IPS-15b (cell line): ENCODE results near the gene C7orf25.

Experiments used
- H3K27me3 ChIP-seq: one replicate; pipeline ENCODE4 v1.6.1; 2013; ENCODE audit warnings: low read length; ENCODE audit not compliant: control insufficient read depth, insufficient read depth
- H3K36me3 ChIP-seq: one replicate; pipeline ENCODE4 v1.6.1; 2013; ENCODE audit warnings: low read length; ENCODE audit not compliant: control insufficient read depth, insufficient read depth
- H3K4me1 ChIP-seq: one replicate; pipeline ENCODE4 v1.6.1; 2013; ENCODE audit warnings: mild to moderate bottlenecking, low read length; ENCODE audit not compliant: control insufficient read depth, insufficient read depth
- H3K4me3 ChIP-seq: one replicate; pipeline ENCODE4 v1.5.1; 2013; ENCODE audit warnings: low read depth, low read length
- H3K9ac ChIP-seq: one replicate; pipeline ENCODE4 v1.6.1; 2013; ENCODE audit warnings: low read depth, mild to moderate bottlenecking, low read length
- H3K9me3 ChIP-seq: one replicate; pipeline ENCODE4 v1.6.1; 2013; ENCODE audit warnings: mild to moderate bottlenecking, low read length; ENCODE audit not compliant: control insufficient read depth, insufficient read depth

Gene C7orf25

DNA sequence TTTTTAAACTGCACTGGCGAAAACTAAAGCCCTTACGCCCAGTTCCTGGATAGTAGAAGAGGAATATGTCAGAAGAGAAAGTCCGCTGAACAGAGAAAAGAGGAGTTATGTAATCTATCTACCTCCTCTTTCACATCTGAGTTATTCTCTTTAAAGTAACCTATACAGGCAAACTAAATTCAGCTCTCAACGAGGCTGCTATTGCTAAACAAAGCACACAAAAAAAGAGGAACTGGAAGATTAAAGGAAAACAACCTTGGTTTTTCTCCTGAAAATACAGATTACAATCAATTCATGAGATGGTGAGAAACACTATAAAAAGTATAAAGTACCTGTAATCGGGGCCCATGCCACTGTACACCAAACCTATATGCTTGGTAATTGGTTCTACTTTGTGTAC is 14.3 kb upstream of the C7orf25 start:
- no peaks in the 10 kb centered on the region for H3K27me3 ChIP-seq
- no peak overlapping the region for H3K4me3 ChIP-seq
- H3K9ac ChIP-seq = no peak overlapping the region
- H3K36me3 ChIP-seq = peaks cover 9% of the 10 kb centered on the region
- H3K9me3 ChIP-seq = no peaks in the 10 kb centered on the region
- peaks cover 10% of the 10 kb centered on the region for H3K4me1 ChIP-seq

DNA sequence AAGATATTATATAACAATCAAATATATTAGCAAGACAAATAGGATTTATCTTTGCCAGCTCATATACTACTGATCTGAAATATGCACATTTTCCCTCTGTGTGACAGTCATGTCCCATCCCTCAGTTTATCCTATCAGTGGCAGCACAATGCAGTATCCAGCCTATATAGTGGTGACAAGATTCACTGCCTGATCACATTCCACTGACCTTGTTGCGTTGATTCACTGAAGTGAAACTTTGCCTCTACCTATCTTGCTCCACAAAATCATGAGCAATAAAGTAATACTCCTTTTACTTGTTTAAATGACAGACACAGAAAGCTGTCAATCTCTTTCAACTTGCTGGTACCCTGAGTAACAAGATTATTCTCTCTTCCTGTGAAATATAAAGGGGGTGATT is 13.8 kb upstream of the C7orf25 start:
- Histone ChIP-seq H3K9me3 (no peaks in the 10 kb centered on the region), H3K9ac (no peak overlapping the region), H3K4me3 (no peak overlapping the region), H3K36me3 (peaks cover 9% of the 10 kb centered on the region), H3K4me1 (peaks cover 10% of the 10 kb centered on the region), H3K27me3 (no peaks in the 10 kb centered on the region)

DNA sequence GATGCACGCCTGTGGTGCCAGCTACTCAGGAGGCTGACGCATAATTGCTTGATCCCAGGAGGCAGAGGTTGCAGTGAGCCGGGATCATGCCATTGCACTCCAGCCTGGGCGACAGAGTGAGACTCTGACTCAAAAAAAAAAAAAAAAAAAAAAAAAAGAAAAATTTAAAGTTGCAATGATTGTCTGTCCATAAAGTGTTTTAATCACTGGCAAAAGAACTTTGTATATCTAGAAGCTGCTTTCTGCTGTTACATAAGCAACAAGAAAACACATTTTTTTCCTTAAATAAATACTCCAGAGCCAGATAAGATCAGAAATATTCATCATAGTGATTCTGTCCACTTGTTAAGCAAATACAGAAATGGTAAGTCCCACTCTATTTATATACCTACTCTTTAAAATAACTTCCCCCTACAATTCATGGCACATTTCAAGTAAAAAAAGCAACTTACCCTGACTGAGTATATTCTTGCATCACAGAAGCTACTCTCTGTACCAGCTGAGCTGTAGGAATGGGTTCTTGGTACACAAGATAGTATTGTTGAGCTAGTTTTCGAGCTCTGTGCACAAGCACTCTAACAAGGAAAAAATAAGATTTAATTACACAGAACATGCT is 12.5 kb upstream of the C7orf25 start:
- H3K9ac ChIP-seq = no peak overlapping the region
- H3K36me3 ChIP-seq = peaks cover 18% of the 10 kb centered on the region

DNA sequence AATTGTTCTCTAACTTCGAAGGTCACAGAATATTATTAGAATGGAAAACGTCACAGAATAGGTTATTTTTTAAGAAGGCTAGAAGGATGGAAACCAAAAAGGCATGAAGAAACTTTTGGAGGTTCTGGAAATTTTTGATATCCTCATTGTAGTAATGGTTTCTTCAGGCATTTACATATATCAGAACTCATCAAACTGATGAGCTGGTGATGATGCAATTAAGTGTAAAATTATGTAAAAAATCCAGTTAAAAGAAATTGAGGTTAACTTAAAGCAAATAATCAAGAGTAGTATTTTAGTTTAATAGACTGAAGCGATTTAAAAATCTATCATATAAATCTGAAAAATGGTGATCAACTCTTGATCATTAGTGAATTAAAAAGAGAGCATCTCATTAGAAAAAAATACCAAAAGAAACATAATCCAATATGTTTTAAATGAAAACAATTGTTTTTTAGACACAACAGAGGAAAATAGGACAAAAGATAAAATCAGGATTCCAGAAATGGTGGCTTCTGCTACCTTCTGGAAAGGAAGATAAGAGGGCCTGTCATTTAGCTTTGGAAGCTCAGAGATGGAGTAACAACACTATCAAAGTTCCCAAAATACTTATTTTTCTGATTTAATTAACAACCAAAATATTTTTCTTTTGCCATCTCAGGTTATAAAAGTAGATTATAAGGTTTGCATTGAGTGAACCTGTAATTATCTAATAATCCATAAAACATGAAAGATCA is 10.3 kb upstream of the C7orf25 start:
- H3K36me3 ChIP-seq = peaks cover 31% of the 10 kb centered on the region
- H3K9ac ChIP-seq = no peak overlapping the region
- H3K4me1 ChIP-seq = no peaks in the 10 kb centered on the region
- H3K27me3 ChIP-seq = no peaks in the 10 kb centered on the region
- no peak overlapping the region for H3K4me3 ChIP-seq
- H3K9me3 ChIP-seq = no peaks in the 10 kb centered on the region

More for the DNA sequence above, 12.5 kb upstream of the C7orf25 start:
- Histone ChIP-seq H3K27me3 (no peaks in the 10 kb centered on the region), H3K9me3 (no peaks in the 10 kb centered on the region), H3K4me1 (peaks cover 10% of the 10 kb centered on the region), H3K4me3 (no peak overlapping the region)

DNA sequence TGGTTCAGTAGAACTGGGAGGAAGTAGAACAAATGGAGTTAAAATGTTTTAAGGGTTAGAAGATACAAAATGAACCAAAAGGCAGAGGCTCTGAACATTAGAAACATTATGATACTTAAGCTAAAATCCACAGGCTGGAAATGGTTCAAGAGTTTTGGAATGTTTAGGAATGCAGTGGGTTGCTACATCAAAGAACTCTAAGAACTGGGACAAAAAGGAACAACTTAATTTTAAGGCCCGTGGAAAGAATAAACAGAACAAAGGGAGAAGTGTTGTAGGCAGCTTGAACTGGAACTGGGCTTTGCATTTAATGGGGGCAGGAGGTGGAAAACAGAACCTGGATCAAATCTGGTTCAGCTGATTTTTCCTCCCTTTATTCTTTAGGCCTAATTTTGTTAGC is 3.5 kb upstream of the C7orf25 start:
- Histone ChIP-seq H3K9me3 (no peaks in the 10 kb centered on the region), H3K9ac (no peak overlapping the region), H3K36me3 (peaks cover 24% of the 10 kb centered on the region), H3K4me3 (no peak overlapping the region), H3K27me3 (no peaks in the 10 kb centered on the region), H3K4me1 (peaks cover 10% of the 10 kb centered on the region)

DNA sequence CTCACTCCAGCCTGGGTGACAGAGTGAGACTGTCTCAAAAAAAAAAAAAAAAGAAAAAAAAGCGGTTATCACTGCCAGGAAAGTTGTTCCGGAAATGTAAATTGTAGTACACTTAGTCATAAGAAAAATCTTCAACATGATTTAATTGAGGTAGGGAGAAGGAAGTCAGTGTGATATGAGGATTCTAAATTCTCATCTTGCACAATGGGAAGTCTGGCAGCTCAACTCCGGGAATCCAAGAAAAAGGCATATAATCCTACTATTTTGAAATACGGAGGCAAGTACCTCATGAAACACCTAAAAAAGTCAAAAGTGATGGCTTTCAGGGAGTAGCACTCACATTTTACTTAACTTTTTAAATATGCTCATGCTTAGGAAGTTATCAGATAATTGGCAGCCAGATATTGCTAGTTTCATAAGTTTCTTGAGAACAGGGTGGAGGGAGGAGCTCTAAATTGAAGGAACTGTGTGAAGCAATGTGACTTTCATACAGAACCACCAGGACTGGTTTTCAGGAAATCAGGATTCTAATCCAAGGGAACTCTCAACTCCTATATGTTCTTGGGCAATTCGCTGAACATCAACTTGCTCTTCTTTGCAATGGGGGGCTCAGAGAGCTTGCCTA is 2.7 kb upstream of the C7orf25 start:
- no peak overlapping the region for H3K9ac ChIP-seq
- no peaks in the 10 kb centered on the region for H3K9me3 ChIP-seq
- no peaks in the 10 kb centered on the region for H3K27me3 ChIP-seq
- H3K4me1 ChIP-seq = peaks cover 16% of the 10 kb centered on the region
- H3K4me3 ChIP-seq = no peak overlapping the region
- H3K36me3 ChIP-seq = peaks cover 17% of the 10 kb centered on the region

DNA sequence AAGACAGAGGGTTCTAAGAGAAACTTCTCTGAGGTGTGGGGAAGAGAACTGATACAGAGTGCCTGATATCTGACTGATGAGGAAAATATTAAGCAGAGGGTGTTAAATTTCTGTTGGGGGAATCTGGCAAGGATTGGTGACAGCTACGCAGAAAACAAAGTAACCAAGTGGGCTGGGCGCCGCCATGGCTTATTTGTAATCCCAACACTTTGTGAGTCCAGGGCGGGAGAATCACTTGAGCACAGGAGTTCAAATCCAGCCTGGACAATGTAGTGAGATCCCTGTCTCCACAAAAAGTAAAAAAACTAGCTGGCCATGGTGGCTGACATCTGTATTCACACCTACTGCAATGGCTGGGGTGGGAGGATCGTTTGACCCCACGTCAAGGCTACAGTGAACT is 2.1 kb upstream of the C7orf25 start:
- H3K9ac ChIP-seq = no peak overlapping the region
- H3K9me3 ChIP-seq = no peaks in the 10 kb centered on the region
- H3K4me3 ChIP-seq = no peak overlapping the region
- H3K36me3 ChIP-seq = peaks cover 14% of the 10 kb centered on the region
- H3K27me3 ChIP-seq = no peaks in the 10 kb centered on the region
- H3K4me1 ChIP-seq = peaks cover 16% of the 10 kb centered on the region

DNA sequence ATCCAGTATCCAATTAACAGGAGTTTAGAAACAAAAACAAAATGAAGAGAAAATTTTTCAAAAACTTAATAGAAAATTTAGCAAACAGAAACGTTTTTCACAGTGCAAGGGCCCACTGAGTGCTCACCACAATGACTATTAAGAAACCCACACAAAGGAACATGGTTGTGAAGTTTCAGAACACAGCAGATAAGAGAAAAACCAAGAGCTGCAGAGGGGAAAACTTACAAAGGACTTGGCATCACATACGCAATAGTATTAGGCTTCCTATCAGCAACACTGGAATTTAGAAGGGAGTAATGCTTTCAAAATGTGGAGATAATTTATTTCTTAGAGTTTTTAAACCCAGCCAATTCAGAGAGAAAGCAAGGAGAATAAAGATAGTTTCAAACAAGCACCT is 1.7 kb upstream of the C7orf25 start:
- Histone ChIP-seq H3K36me3 (peaks cover 10% of the 10 kb centered on the region), H3K27me3 (no peaks in the 10 kb centered on the region), H3K9ac (no peak overlapping the region), H3K4me1 (peaks cover 16% of the 10 kb centered on the region), H3K4me3 (no peak overlapping the region), H3K9me3 (no peaks in the 10 kb centered on the region)

DNA sequence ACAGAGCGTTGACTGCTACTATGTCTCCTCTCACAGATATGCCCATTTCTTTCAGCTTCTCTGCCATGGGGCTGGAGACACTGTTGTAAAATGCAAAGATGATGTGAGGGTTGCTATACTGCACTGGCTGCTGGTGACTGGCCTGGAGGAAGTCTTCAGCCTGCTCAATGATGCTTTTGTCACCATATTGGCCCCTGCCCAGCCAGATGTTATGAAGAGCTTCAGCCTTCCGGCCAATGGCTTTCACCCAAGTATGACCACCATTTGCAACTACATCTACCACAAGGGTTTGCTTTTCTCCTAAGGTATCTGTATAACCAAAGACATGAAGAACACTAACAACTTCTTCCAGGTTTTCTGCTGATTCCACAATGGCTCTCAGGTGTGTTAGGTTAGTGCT is 1.6 kb downstream of the C7orf25 start:
- Histone ChIP-seq H3K4me1 (peaks cover 16% of the 10 kb centered on the region), H3K27me3 (no peaks in the 10 kb centered on the region), H3K36me3 (no peaks in the 10 kb centered on the region), H3K9me3 (no peaks in the 10 kb centered on the region), H3K4me3 (no peak overlapping the region), H3K9ac (no peak overlapping the region)

DNA sequence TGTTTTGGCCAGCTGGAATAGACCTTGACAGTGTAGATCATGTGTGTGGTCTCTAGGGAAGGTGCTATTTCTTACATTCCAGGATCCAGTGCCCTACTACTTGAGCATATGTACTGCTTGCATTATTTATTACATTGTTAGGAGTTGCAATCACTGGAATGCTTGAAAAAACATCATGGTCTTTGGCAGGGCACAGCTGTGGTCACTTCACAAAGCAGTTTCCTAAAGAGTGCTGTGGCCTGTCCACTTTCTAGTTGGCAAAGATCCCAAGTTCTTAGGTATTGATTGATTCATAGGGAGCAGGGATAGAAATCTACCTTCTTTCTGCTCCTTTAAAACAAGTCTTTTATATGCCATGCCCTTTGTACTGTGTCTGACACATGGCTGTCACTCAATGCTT is 4.6 kb downstream of the C7orf25 start:
- Histone ChIP-seq H3K4me1 (peaks cover 6% of the 10 kb centered on the region), H3K9me3 (no peaks in the 10 kb centered on the region), H3K4me3 (no peak overlapping the region), H3K27me3 (no peaks in the 10 kb centered on the region), H3K36me3 (no peaks in the 10 kb centered on the region), H3K9ac (no peak overlapping the region)

DNA sequence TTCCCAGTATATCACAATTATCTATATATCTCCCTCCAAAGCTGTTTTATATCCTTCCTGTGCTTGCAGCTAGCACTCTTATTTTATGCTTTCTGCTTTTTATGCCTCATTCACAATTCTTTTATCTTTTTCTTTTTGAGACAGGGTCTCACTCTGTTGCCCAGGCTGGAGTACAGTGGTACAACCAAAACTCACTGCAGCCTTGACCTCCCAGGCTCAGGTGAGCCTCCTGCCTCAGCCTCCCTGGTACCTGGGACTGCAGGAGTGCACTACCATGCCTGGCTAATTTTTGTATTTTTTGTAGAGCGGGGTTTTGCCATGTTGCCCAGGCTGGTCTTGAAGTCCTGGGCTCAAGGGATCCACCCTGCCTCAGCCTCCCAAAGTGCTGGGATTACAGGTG is 5.7 kb downstream of the C7orf25 start:
- Histone ChIP-seq H3K27me3 (no peaks in the 10 kb centered on the region), H3K9me3 (no peaks in the 10 kb centered on the region), H3K36me3 (no peaks in the 10 kb centered on the region), H3K9ac (no peak overlapping the region), H3K4me3 (no peak overlapping the region), H3K4me1 (peaks cover 6% of the 10 kb centered on the region)

DNA sequence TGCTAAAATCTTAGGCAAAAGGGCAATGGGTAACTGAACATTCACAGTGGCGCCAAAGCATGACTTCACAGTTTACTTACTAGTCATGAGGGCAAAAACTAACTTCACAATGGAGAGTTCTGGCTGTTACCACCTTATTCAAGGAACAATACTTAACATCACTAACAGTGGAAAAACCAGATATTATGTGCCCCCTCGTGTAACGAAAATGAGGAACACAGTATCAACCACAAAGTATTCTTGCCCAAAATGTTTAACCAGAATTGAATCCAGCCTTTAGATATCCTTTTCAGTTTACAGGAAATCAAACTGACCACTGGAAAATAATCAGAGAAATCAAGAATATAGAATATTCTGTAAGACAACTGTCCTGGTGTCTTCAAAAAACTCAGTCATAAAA is 9.5 kb downstream of the C7orf25 start:
- no peaks in the 10 kb centered on the region for H3K36me3 ChIP-seq
- no peaks in the 10 kb centered on the region for H3K9me3 ChIP-seq
- H3K27me3 ChIP-seq = no peaks in the 10 kb centered on the region
- no peak overlapping the region for H3K4me3 ChIP-seq
- no peak overlapping the region for H3K9ac ChIP-seq
- no peaks in the 10 kb centered on the region for H3K4me1 ChIP-seq
